Measurements from ENCODE around the gene C6orf120.

DNA sequence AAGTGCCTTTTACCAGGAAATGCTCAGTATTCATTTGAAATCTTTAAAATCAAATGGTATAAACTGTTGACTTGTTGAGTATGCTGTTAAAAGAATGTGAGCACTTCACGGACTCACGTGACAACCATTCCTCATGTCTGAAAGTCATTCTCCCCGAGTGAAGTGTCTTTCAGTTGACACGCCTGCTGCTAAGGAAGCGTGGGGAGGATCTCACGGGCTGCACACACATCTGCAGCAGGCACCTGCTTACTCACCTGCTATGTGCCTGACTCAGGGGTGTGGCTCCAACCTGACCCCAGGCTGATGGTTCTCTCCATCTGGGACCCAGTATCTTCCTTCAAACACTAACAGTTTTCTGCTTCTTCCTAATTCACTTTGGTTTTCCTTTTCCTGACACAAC is 32.8 kb upstream of the C6orf120 start:
- TF ChIP-seq, protein P1, sequence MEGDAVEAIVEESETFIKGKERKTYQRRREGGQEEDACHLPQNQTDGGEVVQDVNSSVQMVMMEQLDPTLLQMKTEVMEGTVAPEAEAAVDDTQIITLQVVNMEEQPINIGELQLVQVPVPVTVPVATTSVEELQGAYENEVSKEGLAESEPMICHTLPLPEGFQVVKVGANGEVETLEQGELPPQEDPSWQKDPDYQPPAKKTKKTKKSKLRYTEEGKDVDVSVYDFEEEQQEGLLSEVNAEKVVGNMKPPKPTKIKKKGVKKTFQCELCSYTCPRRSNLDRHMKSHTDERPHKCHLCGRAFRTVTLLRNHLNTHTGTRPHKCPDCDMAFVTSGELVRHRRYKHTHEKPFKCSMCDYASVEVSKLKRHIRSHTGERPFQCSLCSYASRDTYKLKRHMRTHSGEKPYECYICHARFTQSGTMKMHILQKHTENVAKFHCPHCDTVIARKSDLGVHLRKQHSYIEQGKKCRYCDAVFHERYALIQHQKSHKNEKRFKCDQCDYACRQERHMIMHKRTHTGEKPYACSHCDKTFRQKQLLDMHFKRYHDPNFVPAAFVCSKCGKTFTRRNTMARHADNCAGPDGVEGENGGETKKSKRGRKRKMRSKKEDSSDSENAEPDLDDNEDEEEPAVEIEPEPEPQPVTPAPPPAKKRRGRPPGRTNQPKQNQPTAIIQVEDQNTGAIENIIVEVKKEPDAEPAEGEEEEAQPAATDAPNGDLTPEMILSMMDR (IDR thresholded peaks at IDR 0.05), result no peak
- TF ChIP-seq POLR2A (IDR thresholded peaks at IDR 0.05), result no peak
